ENCODE data around the gene MAPK7. TPM values are rescaled to one million over a fixed set of nuclear protein-coding genes. Genes with fewer than 3 reads are reported as not detected.

MAPK7 gene
- total RNA-seq, 4 donors from 2014 or later, result 35.0 to 60.7 (median 46.5) TPM

DNA sequence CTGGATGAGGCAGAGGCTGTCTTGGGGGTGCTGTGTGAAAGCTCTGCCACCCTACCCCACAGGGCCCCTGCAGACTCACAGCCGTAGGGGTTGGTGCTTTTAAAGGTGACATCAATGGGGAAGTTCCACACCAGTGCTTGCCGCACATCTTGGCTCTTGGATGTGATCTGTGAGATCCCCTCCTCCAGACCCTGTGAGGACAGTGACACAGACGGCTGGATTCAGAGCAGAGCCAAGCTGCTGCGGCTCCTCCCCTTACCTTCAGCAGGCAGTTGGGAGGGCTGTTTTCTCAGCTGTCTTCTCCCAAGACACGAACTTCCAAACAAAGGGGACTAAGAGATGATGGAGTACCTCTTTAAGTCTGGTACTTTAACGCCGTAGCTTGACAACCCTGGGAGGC lies 20.5 kb upstream of the MAPK7 start:
- Histone ChIP-seq H3K9me3 (no peaks in the 10 kb centered on the region), H3K27me3 (no peaks in the 10 kb centered on the region), H3K27ac (no peak overlapping the region), H3K36me3 (no peaks in the 10 kb centered on the region), H3K4me1 (peaks cover 0 to 6% (median 3%) of the 10 kb centered on the region in 4 donors), H3K4me3 (no peak overlapping the region)
- TF ChIP-seq POLR2A (IDR thresholded peaks at IDR 0.05) (no peak), CTCF (IDR thresholded peaks at IDR 0.05) (no peak)
- no peak for DNase-seq

DNA sequence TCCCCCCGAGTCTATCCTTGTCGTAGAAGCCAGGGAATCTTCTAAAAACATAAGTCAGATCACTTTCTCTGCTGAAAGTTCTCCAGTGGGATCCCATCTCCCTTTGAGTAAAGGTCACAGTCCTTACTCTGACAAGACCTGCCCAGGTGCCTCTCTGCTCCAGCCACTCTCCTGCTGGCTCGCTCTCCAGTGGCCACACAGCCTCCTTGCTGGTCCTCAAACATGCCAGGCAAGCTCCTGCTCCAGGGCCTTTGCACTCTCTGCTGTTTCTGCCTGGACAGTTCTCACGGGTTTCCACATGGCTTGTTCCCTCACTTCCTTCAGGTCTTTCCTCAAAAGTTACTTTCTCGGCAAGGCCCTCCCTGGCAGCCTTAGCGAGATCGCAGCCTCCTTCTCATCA lies 19.1 kb upstream of the MAPK7 start:
- H3K27me3 ChIP-seq, result no peaks in the 10 kb centered on the region
- DNase-seq, result no peak
- TF ChIP-seq POLR2A (IDR thresholded peaks at IDR 0.05) (no peak), CTCF (IDR thresholded peaks at IDR 0.05) (no peak)
- no peak overlapping the region for H3K27ac ChIP-seq
- no peaks in the 10 kb centered on the region for H3K9me3 ChIP-seq
- H3K4me3 ChIP-seq, result no peak overlapping the region
- no peaks in the 10 kb centered on the region for H3K36me3 ChIP-seq
- peaks cover 0 to 9% (median 3%) of the 10 kb centered on the region in 4 donors for H3K4me1 ChIP-seq

GRCh38 chr17:19359856-19360255 lies 18.4 kb upstream of the MAPK7 start:
- no peaks in the 10 kb centered on the region for H3K27me3 ChIP-seq
- TF ChIP-seq CTCF (IDR thresholded peaks at IDR 0.05) (no peak), POLR2A (IDR thresholded peaks at IDR 0.05) (no peak)
- H3K4me3 ChIP-seq, result no peak overlapping the region
- peaks cover 0 to 9% (median 3%) of the 10 kb centered on the region in 4 donors for H3K4me1 ChIP-seq
- DNase-seq, result no peak
- no peak overlapping the region for H3K27ac ChIP-seq
- H3K36me3 ChIP-seq, result no peaks in the 10 kb centered on the region
- H3K9me3 ChIP-seq, result no peaks in the 10 kb centered on the region

DNA sequence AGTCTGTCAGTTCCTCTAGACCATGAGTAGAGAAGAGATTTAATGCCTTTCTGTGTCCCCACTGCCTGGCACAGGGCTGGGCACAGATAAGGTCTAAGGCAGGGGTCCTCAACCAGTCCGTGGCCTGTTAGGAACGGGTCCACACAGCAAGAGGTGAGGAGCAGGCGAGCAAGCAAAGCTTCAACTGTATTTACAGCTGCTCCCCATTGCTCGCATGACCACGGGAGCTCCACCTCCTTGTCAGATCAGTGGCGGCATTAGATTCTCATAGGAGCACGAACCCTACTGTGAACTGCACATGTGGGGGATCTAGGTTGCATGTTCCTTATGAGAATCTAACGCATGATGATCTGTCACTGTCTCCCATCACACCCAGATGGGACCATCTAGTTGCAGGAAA lies 17.5 kb upstream of the MAPK7 start:
- no peaks in the 10 kb centered on the region for H3K9me3 ChIP-seq

GRCh38 chr17:19361326-19361725 lies 17.0 kb upstream of the MAPK7 start:
- DNase-seq, result peak in 1 of 3 donors; percentile 39
- Histone ChIP-seq H3K27me3 (no peaks in the 10 kb centered on the region), H3K36me3 (no peaks in the 10 kb centered on the region), H3K9me3 (no peaks in the 10 kb centered on the region), H3K4me1 (peaks cover 0 to 9% (median 3%) of the 10 kb centered on the region in 4 donors), H3K4me3 (no peak overlapping the region), H3K27ac (no peak overlapping the region)
- TF ChIP-seq POLR2A (IDR thresholded peaks at IDR 0.05) (no peak), CTCF (IDR thresholded peaks at IDR 0.05) (no peak)

More for the DNA sequence above, 17.5 kb upstream of the MAPK7 start:
- H3K27me3 ChIP-seq, result no peaks in the 10 kb centered on the region
- peaks cover 0 to 9% (median 3%) of the 10 kb centered on the region in 4 donors for H3K4me1 ChIP-seq
- H3K36me3 ChIP-seq, result no peaks in the 10 kb centered on the region
- TF ChIP-seq CTCF (IDR thresholded peaks at IDR 0.05), result no peak
- TF ChIP-seq POLR2A (IDR thresholded peaks at IDR 0.05), result no peak
- no peak overlapping the region for H3K27ac ChIP-seq
- H3K4me3 ChIP-seq, result no peak overlapping the region
- DNase-seq, result no peak

GRCh38 chr17:19361944-19362276 lies 16.4 kb upstream of the MAPK7 start:
- Histone ChIP-seq H3K27ac (peak overlapping the region; percentile 48 to 93 (median 83)), H3K36me3 (no peaks in the 10 kb centered on the region)
- TF ChIP-seq POLR2A (IDR thresholded peaks at IDR 0.05) (no peak), CTCF (IDR thresholded peaks at IDR 0.05) (no peak)

More at GRCh38 chr17:19361944-19362276, 16.4 kb upstream of the MAPK7 start:
- no peaks in the 10 kb centered on the region for H3K27me3 ChIP-seq
- no peaks in the 10 kb centered on the region for H3K9me3 ChIP-seq
- no peak for DNase-seq
- peaks cover 0 to 9% (median 3%) of the 10 kb centered on the region in 4 donors for H3K4me1 ChIP-seq
- H3K4me3 ChIP-seq, result peak overlapping the region; percentile 51 to 76 (median 73)

Measured in Peyer's patch (tissue), 4 donors.